SKM-1 treated with dmso at 0.1 percent for 144 hours (cell line): ENCODE data around the gene DAAM2.

Experiments
- DNase-seq: peaks from one replicate; lab custom pipeline; 2025; ENCODE audit not compliant: unreplicated experiment; lab: John Stamatoyannopoulos, UW

Gene DAAM2

DNA sequence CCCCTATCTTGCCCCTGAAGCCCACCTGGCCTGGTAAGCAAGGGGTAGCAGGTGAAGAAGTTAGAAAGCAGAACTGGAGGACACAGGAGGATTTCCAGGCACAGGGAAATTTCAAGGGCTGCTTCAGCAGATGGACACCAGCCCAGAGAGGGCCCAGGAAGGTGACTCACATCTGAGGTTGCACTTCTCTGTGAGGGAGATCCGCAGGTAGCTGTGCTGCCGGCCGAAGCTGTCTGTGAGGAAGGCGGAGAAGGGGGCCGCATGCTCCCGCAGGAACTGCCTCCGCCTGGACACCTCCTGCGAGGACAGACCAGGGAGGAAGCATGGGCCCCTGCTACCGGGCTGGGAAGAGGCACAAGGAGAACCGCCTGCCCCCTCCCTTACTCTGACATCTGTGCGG is 135.0 kb downstream of the DAAM2 start:
- no peak for DNase-seq

DNA sequence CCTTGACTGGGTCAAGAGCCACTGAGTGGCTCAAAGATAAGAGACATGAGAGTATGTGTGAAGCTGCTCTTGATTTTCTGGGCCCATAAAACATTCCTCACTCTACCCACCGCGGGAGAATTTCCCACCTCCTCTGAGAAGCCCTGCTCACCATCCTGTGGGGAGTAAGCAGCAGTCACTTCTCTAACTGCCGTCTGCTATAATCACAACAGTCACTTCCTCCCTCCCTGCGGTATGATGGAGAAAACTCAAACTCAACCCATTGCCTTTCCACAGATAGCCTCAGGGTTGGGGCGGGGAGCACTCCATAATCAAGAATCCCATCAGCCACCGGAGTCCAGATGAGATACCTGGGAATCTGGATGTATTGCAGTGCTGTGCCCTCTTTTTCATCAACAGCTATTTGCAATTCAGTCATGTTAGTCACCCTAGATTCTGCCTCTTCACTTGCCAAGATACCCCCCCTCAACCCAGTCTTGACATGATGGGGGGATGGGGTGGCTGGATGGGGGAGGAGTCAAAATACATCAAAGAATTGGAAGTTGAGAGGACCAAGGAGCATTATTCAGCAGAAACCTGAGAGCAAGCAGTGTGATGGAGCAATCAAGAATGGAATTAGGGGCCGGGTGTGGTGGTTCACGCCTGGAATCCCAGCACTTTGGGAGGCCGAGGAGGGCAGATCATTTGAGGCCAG is 137.0 kb downstream of the DAAM2 start:
- DNase-seq, result no peak

- DNase-seq, result no peak
Observed at GRCh38 chr6:39929733-39930461, 137.7 kb downstream of the DAAM2 start.

DNA sequence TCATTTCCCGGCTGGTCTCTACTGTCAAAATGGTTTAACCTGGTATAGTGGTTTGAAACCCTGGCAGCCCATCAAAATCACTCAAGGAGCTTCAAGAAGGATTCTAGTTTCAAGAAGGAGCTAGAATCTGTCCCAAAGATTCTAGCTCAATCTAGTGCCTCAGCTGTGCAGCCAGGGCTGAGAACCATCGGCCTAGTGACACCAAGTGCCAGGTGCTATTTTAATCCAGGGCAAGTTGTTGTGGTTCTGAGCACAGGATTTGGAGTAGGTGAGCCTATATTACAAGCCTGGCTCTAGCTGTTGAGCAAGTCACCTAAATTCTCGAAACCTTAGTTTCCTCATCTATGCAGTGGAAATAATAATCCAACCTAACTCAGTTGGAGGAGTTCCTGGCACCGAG is 138.4 kb downstream of the DAAM2 start:
- DNase-seq, result no peak

GRCh38 chr6:39931607-39932006 is 139.4 kb downstream of the DAAM2 start:
- DNase-seq, result no peak

- DNase-seq, result no peak
Observed at GRCh38 chr6:39932386-39932910, 140.3 kb downstream of the DAAM2 start.

DNA sequence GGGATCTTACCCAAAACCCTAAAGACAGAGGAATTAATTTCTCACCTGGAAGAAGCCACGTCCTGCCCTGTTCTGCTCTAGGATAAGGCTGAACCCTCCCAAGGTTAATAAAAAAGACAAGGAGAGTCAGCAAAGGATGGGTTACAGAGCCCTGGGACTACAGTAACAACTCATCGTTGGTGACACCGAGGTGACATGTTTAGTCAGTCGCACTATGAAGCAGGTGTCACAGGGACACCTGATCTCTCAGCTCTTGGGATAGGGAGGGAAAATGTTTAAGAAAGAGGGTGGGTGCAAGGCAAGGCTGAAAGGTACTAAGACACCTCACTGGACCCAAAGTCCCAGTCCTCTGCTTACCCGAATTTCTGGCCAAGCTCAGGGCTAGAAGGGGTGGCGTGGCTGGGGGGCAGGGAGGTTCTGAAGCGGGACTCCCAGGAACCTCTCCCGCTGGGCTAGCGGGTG is 141.5 kb downstream of the DAAM2 start:
- DNase-seq, result no peak

DNA sequence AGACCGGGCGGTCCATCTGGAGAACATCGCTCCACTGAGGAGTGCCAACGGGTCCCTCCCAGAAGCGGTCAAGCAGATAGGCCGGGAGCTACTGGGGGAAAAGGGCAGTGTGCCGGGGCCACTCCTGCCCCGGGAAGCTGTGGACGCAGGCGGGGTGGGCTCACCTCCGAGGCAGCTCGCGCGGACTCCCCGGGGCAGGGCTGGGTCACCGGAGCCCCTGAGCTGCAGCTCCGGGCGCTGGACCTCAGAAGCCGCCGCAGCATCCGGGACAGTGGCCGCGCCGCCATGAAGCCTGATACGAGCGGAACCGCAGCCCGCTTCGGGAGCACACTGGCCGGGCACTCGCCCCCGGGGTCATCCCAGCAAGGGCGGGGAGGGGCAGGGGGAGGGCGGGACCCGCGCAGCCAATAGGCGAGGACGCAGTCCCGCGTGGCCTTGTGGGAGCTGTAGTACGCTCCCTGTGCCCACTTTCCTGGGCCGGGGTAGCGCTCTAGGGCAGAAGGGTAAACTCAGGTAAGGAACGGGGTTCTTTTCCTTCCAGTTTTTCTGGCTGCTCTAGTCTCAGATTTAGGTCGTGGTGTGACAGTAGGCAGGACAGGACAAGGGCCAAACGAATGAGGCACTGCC is 142.1 kb downstream of the DAAM2 start, which contains the start of gene MOCS1:
Gene MOCS1, minus strand, starts transcription at position 332 of the 627 bp plus-strand sequence. Its CDS starts 45 bp downstream, at position 287.
- DNase-seq, result peak; percentile 59

DNA sequence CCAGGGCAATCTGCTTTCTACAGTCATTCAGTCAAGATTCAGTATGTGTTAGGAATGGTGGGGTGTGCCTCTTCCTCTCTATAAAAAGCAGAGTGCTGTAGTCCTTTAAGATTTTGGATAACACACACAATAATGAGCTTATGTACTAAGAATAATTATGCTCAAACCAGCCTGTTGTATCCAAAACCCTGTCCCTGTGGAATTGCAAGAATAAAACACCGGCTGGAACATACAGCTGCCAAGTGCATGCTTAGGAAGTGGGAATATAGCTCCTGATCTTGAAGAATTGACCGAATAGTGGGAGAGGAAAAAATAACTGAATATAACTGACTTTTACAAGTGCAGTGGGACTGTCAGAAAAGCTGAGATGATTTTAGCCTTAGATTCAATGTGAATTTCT is 143.1 kb downstream of the DAAM2 start:
- no peak for DNase-seq

DNA sequence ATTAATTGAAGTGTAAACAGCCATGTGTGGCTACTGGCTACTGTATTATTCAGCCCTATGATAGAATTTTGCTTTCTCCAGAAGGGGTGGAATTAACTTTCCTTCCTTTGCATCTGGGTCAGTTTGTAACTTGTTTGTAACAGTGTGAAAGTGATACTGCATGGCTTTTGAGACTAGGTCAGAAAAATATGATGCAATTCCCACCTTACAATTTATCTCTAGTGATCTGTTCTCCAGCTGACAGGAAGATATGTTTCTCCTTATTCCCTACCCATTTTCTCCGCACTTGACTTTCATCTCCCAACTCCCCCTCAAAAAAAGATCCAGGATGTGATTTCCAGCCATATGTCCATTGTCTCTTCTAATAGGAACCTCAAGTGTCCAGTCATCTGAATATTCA is 144.7 kb downstream of the DAAM2 start:
- DNase-seq, result no peak

DNA sequence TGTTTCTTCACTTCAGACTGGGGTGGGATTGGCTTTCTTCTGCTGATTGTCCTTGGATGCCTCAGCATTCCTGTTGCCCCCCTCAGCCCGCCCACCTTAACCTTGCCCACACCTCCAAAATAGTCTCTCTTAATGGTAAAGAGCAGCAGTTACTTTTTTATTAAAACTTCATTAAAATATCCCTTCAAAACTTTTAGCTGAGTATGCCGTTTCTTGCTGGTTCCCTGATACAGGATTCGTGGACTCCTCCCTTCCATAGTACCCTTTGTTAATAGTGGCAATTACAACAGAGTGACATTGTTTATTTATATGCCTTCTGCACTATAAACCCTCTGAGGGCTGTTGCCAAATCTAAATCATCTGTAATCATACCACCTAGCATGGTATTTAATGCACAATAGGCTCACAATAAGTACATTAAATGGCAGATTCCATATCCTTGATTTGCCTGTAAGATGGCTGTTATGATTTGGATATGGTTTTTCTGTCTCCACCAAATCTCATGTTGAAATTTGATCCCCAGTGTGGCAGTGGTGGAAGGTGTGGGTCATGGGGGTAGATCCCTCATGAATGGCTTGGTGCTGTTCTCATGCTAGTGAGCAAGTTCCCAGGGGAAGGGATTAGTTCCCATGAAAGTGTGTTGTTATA is 145.6 kb downstream of the DAAM2 start:
- no peak for DNase-seq

DNA sequence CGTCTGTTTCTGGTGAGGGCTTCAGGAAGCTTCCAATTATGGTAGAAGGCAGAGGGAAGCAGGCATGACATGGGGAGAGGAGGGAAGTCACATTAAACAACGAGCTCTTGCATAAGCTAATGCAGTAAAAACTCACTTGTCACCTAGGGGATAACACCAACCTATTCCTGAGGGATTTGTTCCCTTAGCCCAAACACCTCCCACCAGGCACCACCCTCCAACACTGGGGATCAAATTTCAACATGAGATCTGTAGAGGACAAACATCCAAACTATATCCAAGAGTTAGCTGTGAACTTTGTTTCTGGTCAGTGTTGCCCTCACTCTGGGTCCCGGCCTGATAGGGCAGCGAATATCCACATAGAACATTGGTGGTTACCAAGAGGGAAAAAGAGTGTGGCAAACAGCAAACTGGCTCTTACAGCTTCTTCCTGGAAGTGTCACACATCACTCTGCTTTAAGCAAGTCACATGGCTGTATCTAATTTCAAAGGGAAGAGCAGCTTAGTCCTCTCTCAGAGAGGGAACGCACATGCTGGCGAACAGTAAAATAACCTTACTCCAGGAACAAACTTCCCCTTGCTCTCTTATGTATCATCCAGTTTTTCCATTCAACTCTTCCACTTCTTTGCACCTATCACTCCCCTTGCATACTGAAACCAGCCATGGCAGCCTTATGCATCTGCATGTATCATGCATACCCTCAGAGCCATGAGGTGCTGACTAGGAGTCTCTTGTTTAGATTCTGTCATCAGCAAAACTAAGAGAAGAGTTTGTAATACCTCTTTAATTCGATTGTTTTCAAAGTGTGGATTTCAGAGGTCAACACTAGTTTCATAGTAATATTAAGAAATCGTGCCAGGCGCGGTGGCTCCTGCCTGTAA is 146.8 kb downstream of the DAAM2 start:
- DNase-seq, result no peak

- DNase-seq, result no peak
Observed at GRCh38 chr6:39941138-39941537, 149.0 kb downstream of the DAAM2 start.

DNA sequence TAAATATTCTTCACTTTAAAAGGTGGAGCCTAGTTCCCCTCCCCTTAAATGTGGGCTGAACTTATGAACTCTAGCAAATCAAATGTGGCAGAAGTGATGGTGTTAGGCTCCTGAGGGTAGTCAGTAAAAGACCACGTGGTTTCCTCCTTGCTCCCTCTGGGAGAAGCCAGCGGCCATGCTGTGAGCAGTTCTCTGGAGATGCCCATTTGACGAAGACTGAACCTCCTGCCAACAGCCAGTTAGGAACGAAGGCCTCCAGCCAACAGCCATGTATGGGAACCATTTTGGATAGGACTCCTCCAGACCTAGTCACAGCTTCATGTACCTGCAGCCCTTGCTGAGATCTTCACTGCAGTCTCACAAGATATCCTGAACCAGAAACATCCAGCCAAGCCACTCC is 149.6 kb downstream of the DAAM2 start:
- DNase-seq, result no peak

- DNase-seq, result no peak
Observed at GRCh38 chr6:39942903-39943580, 150.9 kb downstream of the DAAM2 start.

DNA sequence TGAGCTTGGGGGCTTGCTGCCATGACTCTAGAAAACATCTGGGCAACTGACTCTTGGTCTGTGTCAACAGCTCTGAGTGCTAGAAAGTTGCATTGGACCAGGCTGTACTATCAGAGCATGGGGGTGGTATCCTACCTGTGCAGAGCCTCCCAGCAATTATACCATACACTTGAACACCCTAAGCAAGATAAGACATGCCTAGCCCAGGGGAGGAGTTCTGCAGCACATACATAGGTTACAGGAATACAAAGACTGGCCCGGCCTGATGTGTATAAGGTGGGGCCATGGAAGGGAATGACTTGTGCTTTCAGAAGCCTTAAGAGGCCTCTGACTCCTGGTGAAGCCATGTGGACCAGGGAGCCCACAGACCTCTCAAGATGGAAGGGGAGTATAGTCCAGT is 153.4 kb downstream of the DAAM2 start:
- DNase-seq, result no peak

- no peak for DNase-seq
Observed at GRCh38 chr6:39947611-39948068, 155.5 kb downstream of the DAAM2 start.

DNA sequence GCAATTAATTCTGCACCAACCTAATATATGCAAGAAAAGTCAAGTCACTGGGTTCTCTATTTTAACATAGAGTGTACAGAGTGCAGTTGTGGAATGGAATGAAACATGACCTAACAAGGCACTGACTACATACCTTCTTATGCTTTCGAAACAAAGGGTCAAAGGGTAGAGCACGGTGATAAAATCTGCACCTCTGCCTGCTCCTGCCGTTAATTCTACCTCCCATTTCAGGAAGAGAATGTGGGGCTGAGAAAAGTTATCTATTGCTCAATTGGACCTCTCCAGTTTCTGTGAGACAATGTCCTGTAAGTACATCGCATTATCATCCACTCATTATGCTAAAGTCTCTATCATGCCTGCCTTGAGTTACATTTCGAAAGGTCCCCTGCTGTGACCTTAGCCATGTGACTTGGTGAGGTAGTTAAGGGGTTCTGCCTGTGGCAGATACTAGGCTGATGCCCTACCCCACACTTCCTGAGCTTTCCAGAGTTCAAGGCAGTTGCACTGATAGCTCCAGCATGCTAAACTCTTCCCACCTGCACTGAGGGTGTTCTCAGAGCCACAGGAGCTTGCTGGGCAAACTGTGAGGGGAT is 156.1 kb downstream of the DAAM2 start:
- no peak for DNase-seq

DNA sequence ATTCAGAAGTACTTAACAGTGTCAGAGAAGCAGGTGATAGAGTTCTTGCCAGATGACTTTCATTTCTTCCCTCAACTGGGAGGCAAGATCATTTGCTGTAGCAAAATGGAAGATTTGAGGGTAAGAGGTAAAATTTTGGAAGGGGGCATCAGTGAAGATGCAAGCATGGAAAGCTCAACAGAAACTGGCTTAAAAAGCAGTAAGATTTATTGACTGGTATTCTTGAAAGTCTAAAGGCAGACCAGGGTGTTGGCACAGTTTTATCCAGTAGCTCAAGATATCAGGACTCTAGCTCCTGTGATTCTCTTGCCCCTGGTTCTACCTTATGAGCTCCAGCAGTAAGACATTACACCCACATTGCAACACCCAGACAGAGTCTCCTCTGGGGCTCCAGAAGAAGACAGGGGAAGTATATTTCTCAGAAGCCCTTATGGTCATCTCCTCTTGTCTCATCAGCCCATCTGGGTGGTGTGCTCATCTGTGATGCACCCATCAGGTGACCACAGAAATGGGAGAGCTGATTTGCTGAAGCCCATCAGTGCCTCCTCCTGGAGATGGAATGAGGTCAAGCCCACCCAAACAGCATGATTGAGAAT is 158.0 kb downstream of the DAAM2 start:
- DNase-seq, result no peak
